ENCODE measurements around the gene TESK2. TPM values are rescaled to one million over a fixed set of nuclear protein-coding genes. Genes with fewer than 3 reads are reported as not detected.

Gene TESK2, protein sequence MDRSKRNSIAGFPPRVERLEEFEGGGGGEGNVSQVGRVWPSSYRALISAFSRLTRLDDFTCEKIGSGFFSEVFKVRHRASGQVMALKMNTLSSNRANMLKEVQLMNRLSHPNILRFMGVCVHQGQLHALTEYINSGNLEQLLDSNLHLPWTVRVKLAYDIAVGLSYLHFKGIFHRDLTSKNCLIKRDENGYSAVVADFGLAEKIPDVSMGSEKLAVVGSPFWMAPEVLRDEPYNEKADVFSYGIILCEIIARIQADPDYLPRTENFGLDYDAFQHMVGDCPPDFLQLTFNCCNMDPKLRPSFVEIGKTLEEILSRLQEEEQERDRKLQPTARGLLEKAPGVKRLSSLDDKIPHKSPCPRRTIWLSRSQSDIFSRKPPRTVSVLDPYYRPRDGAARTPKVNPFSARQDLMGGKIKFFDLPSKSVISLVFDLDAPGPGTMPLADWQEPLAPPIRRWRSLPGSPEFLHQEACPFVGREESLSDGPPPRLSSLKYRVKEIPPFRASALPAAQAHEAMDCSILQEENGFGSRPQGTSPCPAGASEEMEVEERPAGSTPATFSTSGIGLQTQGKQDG
- 2.0 and 2.2 TPM in 2 replicates for total RNA-seq

DNA sequence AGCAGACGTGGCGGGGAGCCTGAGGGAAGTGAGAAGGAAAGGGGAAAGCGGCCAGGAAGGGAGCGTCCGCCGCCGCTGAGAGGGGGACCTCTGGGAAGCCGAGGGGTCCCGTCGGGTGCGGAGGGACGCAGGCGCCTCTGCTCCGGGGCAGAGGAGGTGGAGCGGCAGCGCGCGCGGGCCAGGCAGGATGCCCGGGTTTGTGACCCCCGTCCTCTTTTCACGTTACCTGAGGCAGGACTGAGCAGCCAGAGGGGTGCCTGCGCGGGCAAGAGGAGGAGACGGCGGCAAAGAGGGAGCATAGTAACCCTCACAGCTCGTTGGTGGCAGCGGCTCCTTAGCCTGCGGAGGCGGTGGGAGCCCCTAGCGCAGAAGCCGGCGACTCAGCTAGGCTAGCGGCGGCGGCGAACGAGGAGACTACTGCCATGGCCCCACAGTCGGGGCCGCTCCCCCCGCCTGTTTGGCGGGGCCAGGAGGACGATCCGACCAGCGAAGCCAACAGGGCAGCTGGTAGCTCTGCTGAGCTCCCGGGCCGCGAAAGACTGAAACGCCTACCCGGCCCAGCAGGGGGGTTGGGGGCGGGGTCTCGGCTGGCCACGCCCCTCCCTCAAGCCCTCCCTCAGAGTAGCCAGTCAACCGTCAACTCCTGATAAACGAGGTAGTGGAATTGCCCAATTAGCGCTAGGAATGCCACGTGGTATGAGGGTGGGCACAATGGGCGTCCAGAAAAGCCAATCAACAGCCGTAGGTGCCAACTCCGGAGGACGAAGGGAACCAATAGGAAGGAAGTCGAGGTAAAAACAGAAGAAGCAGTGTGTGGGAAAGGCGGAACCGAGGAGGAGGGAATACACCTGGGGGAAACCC is at the start of gene TESK2:
TESK2 (minus strand) TSS at position 538 of the 861 bp plus-strand sequence. CDS start 33,378 bp downstream, outside the sequence.

DNA sequence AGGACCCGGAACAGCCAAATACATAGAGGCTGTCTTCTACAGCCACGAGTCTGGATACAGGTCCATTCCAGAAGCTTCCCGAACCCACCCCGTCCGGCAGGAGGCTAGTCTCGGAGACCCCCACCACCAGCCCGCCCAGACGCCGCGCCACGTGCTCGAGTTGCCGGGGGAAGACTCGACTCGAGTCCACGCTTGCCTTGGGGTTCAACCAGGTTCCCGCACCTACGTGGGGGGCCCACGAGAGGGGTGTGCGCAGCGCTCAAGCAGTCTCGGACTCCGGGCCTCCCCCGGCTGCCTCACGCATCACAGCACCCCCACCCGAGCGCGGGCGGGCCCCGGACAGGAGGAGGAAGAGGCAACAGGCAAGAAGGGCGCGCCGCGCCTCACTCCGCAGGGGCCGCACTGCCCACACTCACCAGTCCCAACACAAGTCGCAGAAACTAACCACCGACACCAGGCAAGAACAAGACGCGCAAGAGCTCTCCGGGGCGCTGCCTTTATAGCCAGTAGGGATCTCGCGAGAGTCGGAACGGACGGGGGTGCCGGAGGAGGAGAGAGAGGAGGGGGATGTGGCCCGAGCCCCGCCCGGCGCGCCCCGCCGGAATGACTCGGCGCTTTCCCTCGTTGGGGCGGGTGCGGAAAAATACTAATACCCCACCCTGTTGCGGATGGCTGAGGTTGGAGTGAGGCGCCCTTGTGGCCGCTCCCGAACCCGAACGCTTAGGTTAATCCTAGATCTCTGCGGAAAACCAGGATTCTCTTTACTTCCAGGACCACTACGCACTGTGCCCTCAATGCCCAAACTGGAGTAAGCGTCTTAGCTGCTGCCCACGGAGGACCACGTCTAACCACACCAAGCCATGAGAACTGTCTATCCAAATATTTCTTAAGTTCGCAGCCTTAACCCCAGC is 30.7 kb upstream of the TESK2 start, which contains the start of gene PRDX1:
PRDX1 (minus strand) TSS at position 472 of the 911 bp plus-strand sequence. CDS start 2,841 bp downstream, outside the sequence.

DNA sequence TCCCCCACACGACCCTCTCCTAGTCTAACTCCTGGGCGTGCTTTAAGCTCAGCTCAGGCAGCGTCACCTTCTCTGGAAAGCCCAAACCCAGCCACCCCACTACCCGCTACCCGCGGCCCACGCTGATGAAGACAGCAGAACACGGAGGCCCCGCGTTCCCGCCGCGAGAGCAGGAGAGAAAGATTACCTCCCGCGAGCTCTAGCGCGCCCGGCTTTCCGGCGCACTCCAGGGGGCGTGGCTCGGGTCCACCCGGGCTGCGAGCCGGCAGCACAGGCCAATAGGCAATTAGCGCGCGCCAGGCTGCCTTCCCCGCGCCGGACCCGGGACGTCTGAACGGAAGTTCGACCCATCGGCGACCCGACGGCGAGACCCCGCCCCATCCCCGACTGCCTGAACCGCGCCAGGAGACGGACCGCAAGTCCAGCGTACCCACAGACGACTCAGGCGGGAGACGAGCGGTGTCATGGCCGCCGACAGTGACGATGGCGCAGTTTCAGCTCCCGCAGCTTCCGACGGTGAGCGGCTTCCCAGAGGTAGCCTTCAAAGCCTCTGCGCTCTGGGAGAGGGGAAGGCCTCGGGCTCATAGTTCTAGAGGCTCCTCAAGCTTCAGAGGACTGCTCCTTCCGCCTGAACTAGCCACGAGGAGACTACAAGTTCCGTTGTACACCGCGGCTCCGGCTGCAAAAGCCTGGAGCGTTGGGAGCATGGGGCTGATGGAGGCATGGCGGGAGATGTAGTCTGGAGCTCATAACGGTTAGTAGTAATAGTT is 151.0 kb downstream of the TESK2 start, which contains the start of the genes MUTYH and TOE1:
MUTYH (minus strand) TSS at position 652 of the 770 bp plus-strand sequence. CDS start 5,935 bp downstream, outside the sequence.
TOE1 (plus strand) TSS at position 382 of the 770 bp plus-strand sequence; CDS start at position 465, 83 bp downstream.

DNA sequence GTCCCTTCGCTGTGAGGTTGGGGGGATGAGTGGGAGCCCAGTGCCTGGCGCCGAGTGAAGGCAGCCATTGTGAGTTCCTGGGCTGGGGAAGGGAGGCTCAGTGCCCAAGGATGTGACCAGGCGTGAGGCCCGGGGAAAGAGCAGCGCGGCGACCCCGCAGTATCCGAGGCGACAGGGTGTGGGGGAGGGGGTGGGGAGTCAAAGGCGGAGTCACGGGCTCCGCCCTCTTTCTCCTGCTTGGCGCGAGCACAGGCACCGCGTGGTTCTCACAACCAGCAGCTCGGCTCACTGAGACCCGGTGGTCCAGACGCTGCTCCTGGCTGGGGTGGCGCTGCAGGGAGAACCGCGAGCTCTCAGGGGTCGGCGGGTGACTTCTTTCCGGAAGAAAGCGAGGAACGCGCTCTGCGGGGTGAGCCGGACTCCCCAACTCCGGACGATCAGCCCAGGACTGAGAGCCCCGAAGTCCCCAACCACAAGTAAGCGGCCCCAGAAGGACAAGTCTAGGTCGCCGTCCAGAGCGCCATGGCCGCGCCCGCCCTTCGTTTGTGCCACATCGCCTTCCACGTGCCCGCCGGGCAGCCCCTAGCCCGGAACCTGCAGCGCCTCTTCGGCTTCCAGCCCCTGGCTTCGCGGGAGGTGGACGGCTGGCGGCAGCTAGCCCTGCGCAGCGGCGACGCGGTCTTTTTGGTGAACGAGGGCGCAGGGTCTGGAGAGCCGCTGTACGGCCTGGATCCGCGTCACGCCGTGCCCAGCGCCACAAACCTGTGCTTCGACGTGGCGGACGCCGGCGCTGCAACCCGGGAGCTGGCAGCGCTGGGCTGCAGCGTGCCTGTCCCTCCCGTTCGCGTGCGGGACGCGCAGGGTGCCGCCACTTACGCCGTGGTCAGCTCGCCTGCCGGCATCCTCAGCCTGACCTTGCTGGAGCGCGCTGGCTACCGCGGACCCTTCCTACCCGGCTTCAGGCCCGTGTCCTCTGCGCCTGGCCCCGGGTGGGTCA is 164.0 kb downstream of the TESK2 start, which contains the start of gene HPDL:
HPDL (plus strand) TSS at position 269 of the 997 bp plus-strand sequence; CDS start at position 523, 254 bp downstream.

Other genes starting within 250 kb of the TESK2 start
- gene HPDL, start 164.3 kb downstream of the TESK2 start, total RNA-seq = 4.7 and 9.7 TPM in 2 replicates
- gene TOE1, start 151.0 kb downstream of the TESK2 start, total RNA-seq = 20.5 and 25.6 TPM in 2 replicates
- 10.9 and 13.1 TPM in 2 replicates for gene MUTYH, start 150.7 kb downstream of the TESK2 start, total RNA-seq
- gene CCDC163, start 8.9 kb upstream of the TESK2 start, total RNA-seq = 1.1 and 1.4 TPM in 2 replicates
- gene MMACHC, start 9.1 kb upstream of the TESK2 start, total RNA-seq = 1.7 and 2.9 TPM in 2 replicates
- 669 and 721 TPM in 2 replicates for gene PRDX1, start 30.7 kb upstream of the TESK2 start, total RNA-seq
- 112 and 120 TPM in 2 replicates for gene AKR1A1, start 59.7 kb upstream of the TESK2 start, total RNA-seq
- gene NASP, start 92.9 kb upstream of the TESK2 start, total RNA-seq = 112 and 139 TPM in 2 replicates
- 1.7 TPM in 2 replicates for gene CCDC17, start 132.9 kb upstream of the TESK2 start, total RNA-seq
- gene GPBP1L1, start 195.4 kb upstream of the TESK2 start, total RNA-seq = 116 and 121 TPM in 2 replicates
- 20.7 and 37.8 TPM in 2 replicates for gene TMEM69, start 197.0 kb upstream of the TESK2 start, total RNA-seq

Data from thoracic aorta endothelial cell (primary cell).